Body of pancreas (tissue), 4 donors: ENCODE results near the gene AKAP13.

ENCODE experiments used
- CTCF ChIP-seq, 7 experiments: fragments of 450-650 bp in 4 of 7; fragments of 200-600 bp in 3 of 7; sonication (generic) in 3 of 7; IDR thresholded peaks; one replicate each; pipeline ENCODE4 v1.5.1; 2016 to 2019; ENCODE audit warnings: antibody characterized with exemption in 7 of 7
- POLR2A ChIP-seq, 3 donors: fragments of 450-650 bp; IDR thresholded peaks; one replicate each; pipeline ENCODE4 v1.6.1; 2016; ENCODE audit warnings: antibody characterized with exemption in 3 of 3, mild to moderate bottlenecking in 2 of 3

GRCh38 chr15:85689729-85690128 lies 309.3 kb downstream of the AKAP13 start:
- TF ChIP-seq CTCF (IDR thresholded peaks at IDR 0.05) (no peak), POLR2A (IDR thresholded peaks at IDR 0.05) (peak in 2 of 3 donors; percentile 10 to 20)
